PC-9 (cell line): Measurements from ENCODE around the gene TNIK. TPM values are rescaled to one million over a fixed set of nuclear protein-coding genes. Genes with fewer than 3 reads are reported as not detected.
"Not testable (repeated sequence)": the region's sequence is repeated elsewhere in the genome, so short reads cannot be mapped to it uniquely, and the experiment has no call there.

Experiments used
- BruUV-seq: library from RNA; stranded (reverse); fragments of 400-500 nt; replicated peaks from 2 replicates; lab custom pipeline; 2021; lab: Mats Ljungman, UMichigan
- CTCF ChIA-PET: fragments of 300-600 bp; sonication (Branson Sonifier 250); formaldehyde crosslinking; loops from one replicate; lab custom pipeline; 2022; ENCODE audit warnings: antibody characterized with exemption; lab: Charles Lee
- POLR2A ChIA-PET: fragments of 300-600 bp; sonication (Branson Sonifier 250); formaldehyde crosslinking; loops from one replicate; lab custom pipeline; 2022; ENCODE audit warnings: antibody characterized with exemption; ENCODE audit not compliant: unreplicated experiment; lab: Charles Lee
- DNase-seq, 2 experiments: peaks; one replicate each; pipeline versions ENCODE4 v3.0.0 to v3.0.0-alpha.2; 2015 to 2022; ENCODE audit warnings: mixed read lengths in 1 of 2
- H2AFZ ChIP-seq: fragments of 200-600 bp; sonication (generic); 2 replicates; pipeline ENCODE4 v1.8.1; 2017; ENCODE audit warnings: antibody characterized with exemption
- H3F3A ChIP-seq: fragments of 200-600 bp; sonication (generic); 2 replicates; pipeline ENCODE4 v1.8.1; 2017; ENCODE audit warnings: antibody characterized with exemption, mild to moderate bottlenecking, low read depth; ENCODE audit not compliant: insufficient read depth
- H3K27ac ChIP-seq: fragments of 200-600 bp; sonication (generic); 2 replicates; pipeline ENCODE4 v1.6.1; 2016; ENCODE audit warnings: mixed run types
- H3K27me3 ChIP-seq: fragments of 200-600 bp; sonication (generic); 2 replicates; pipeline ENCODE4 v1.6.1; 2016; ENCODE audit warnings: low read depth, mixed run types; ENCODE audit not compliant: insufficient read depth
- H3K36me3 ChIP-seq: fragments of 200-600 bp; sonication (generic); 2 replicates; pipeline ENCODE4 v1.6.1; 2016; ENCODE audit warnings: low read depth, mixed run types
- H3K4me1 ChIP-seq: fragments of 200-600 bp; sonication (generic); replicated peaks from 2 replicates; pipeline ENCODE4 v1.6.1; 2016; ENCODE audit warnings: mixed run types; ENCODE audit not compliant: insufficient read depth
- H3K4me2 ChIP-seq: fragments of 200-600 bp; sonication (generic); 2 replicates; pipeline ENCODE4 v1.6.1; 2017; ENCODE audit warnings: mixed run types
- H3K4me3 ChIP-seq: fragments of 200-600 bp; sonication (generic); 2 replicates; pipeline ENCODE4 v1.6.1; 2016; ENCODE audit warnings: mixed run types
- H3K79me2 ChIP-seq: fragments of 200-600 bp; sonication (generic); 2 replicates; pipeline ENCODE4 v1.6.1; 2017; ENCODE audit warnings: low read depth, mixed run types
- H3K9me2 ChIP-seq: fragments of 200-600 bp; sonication (generic); 2 replicates; pipeline ENCODE4 v1.8.1; 2017; ENCODE audit warnings: mild to moderate bottlenecking; ENCODE audit not compliant: insufficient read depth
- H3K9me3 ChIP-seq: fragments of 200-600 bp; sonication (generic); 2 replicates; pipeline ENCODE4 v1.8.1; 2016; ENCODE audit warnings: low read depth; ENCODE audit not compliant: insufficient read depth
- H4K20me1 ChIP-seq: fragments of 200-600 bp; sonication (generic); 2 replicates; pipeline ENCODE4 v1.8.1; 2017; ENCODE audit not compliant: insufficient read depth
- CTCF ChIP-seq: fragments of 200-600 bp; sonication (generic); conservative IDR thresholded peaks from 2 replicates; pipeline ENCODE4 v1.6.1; 2017; ENCODE audit warnings: mixed run types, antibody characterized with exemption, mild to moderate bottlenecking, moderate library complexity
- EZH2 ChIP-seq: fragments of 200-600 bp; sonication (generic); IDR thresholded peaks from 2 replicates; pipeline ENCODE4 v1.8.0; 2017; ENCODE audit warnings: antibody characterized with exemption, low read depth
- intact Hi-C: fragments of 100-400 bp; cut with micrococcal nuclease; formaldehyde crosslinking; loops from one replicate; pipeline ENCODE4 v1.10.0; 2022; ENCODE audit not compliant: unreplicated experiment
- total RNA-seq: library from RNA; stranded (reverse); gene quantifications from 2 replicates; pipeline ENCODE4 v1.2.3, GENCODE V29; 2021

TNIK gene
- total RNA-seq, 1 experiment from 2014 or later: 30.7 TPM

- Histone ChIP-seq H3K79me2 (peaks cover 64% of the 10 kb centered on the region), H3F3A (peaks cover 3% of the 10 kb centered on the region; the same call in 1 of the 2 replicates), H3K4me2 (no peak overlapping the region), H3K27ac (no peak overlapping the region), H3K27me3 (no peaks in the 10 kb centered on the region), H2AFZ (no peak overlapping the region), H3K9me3 (peaks cover 6% of the 10 kb centered on the region; the same call in 1 of the 2 replicates), H3K36me3 (no peaks in the 10 kb centered on the region), H3K4me1 (no peaks in the 10 kb centered on the region), H3K4me3 (no peak overlapping the region), H3K9me2 (no peaks in the 10 kb centered on the region), H4K20me1 (no peaks in the 10 kb centered on the region; the same call in 1 of the 2 replicates)
- TF ChIP-seq EZH2 (no peak), CTCF (no peak)
- no peak for DNase-seq
- CTCF ChIA-PET: no interaction called here
- intact Hi-C loops: no loop called here
- POLR2A ChIA-PET: no interaction called here
- no TSS peak for BruUV-seq
Observed at GRCh38 chr3:171427771-171428320, 32.4 kb downstream of the TNIK start.

GRCh38 chr3:171424063-171424462 is 36.1 kb downstream of the TNIK start:
- H3F3A ChIP-seq, BruUV-seq, H3K4me2 ChIP-seq, H3K9me2 ChIP-seq, H3K9me3 ChIP-seq, intact Hi-C loops, H3K27ac ChIP-seq, H3K4me1 ChIP-seq, H3K36me3 ChIP-seq, H3K4me3 ChIP-seq, H3K27me3 ChIP-seq, H4K20me1 ChIP-seq, POLR2A ChIA-PET, H2AFZ ChIP-seq, DNase-seq: not testable (repeated sequence)
- H3K79me2 ChIP-seq: peaks cover 50% of the 10 kb centered on the region
- CTCF ChIA-PET: interaction anchor here (0.7 kb wide), 1 partner anchor 29 kb away, joined by 3 read pairs; no protein-coding TSS in a partner anchor

DNA sequence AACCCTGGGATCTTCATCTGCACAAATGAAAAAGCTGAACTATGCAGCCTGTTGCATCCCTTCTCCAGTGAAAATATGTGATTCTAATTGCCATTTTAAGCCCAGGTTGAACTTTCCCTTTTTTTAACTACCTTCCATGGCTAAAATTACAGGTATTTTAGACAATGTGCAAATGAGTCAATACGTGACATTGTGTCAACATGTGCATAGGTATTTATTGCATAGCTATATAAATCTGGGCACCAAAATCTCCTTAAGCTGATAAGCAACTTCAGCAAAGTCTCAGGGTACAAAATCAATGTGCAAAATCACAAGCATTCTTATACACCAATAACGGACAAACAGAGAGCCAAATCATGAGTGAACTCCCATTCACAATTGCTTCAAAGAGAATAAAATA is 37.4 kb downstream of the TNIK start:
- DNase-seq, H3F3A ChIP-seq, BruUV-seq, H4K20me1 ChIP-seq, CTCF ChIA-PET, H3K9me3 ChIP-seq, H3K4me1 ChIP-seq, intact Hi-C loops, H3K27ac ChIP-seq, H3K4me3 ChIP-seq, H3K36me3 ChIP-seq, H2AFZ ChIP-seq, H3K4me2 ChIP-seq, H3K9me2 ChIP-seq, POLR2A ChIA-PET, H3K27me3 ChIP-seq: not testable (repeated sequence)
- H3K79me2 ChIP-seq: peaks cover 38% of the 10 kb centered on the region; the same call in 1 of the 2 replicates

- H3K4me2 ChIP-seq: no peak overlapping the region
- H4K20me1 ChIP-seq: no peaks in the 10 kb centered on the region
- no peaks in the 10 kb centered on the region for H3K9me2 ChIP-seq
- H3K4me1 ChIP-seq: no peaks in the 10 kb centered on the region
- ChIA-PET POLR2A (no interaction called here), CTCF (no interaction called here)
- no peak overlapping the region for H2AFZ ChIP-seq
- peaks cover 38% of the 10 kb centered on the region; the same call in 1 of the 2 replicates for H3K79me2 ChIP-seq
- TF ChIP-seq EZH2 (no peak), CTCF (no peak)
- BruUV-seq: no TSS peak
- H3K27ac ChIP-seq: no peak overlapping the region
- H3K27me3 ChIP-seq: no peaks in the 10 kb centered on the region
- no peaks in the 10 kb centered on the region; the same call in 1 of the 2 replicates for H3F3A ChIP-seq
- H3K36me3 ChIP-seq: no peaks in the 10 kb centered on the region
- no peak for DNase-seq
- peaks cover 6% of the 10 kb centered on the region for H3K9me3 ChIP-seq
- H3K4me3 ChIP-seq: no peak overlapping the region
- intact Hi-C loops: no loop called here
Observed at GRCh38 chr3:171420667-171421066, 39.5 kb downstream of the TNIK start.
